Neural crest cell (in vitro differentiated cells): ENCODE results near the gene SLC46A3. TPM values are rescaled to one million over a fixed set of nuclear protein-coding genes. Genes with fewer than 3 reads are reported as not detected.

Experiments
- DNase-seq: peaks from one replicate; pipeline ENCODE4 v3.0.0; 2021; ENCODE audit warnings: low read depth, mixed read lengths, low spot score
- H3K27ac Mint-ChIP-seq: one replicate; pipeline ENCODE4 v1.8.0; 2021; ENCODE audit warnings: mild to moderate bottlenecking, mixed read lengths; ENCODE audit not compliant: unreplicated experiment
- H3K27me3 Mint-ChIP-seq: 2 replicates; pipeline ENCODE4 v1.8.0; 2021; ENCODE audit warnings: low read depth, mild to moderate bottlenecking, mixed read lengths
- H3K36me3 Mint-ChIP-seq: 2 replicates; pipeline ENCODE4 v1.8.0; 2021; ENCODE audit warnings: low read depth, mild to moderate bottlenecking, mixed read lengths
- H3K4me1 Mint-ChIP-seq: 2 replicates; pipeline ENCODE4 v1.8.0; 2021; ENCODE audit warnings: mixed read lengths
- H3K4me3 Mint-ChIP-seq: one replicate; pipeline ENCODE4 v1.8.0; 2021; ENCODE audit warnings: mild to moderate bottlenecking, mixed read lengths
- H3K9me3 Mint-ChIP-seq: 2 replicates; pipeline ENCODE4 v1.8.0; 2021; ENCODE audit warnings: mixed read lengths
- CTCF ChIP-seq: fragments of 200-600 bp; sonication (generic); conservative IDR thresholded peaks from 2 replicates; pipeline ENCODE4 v1.5.0; 2021; ENCODE audit warnings: antibody characterized with exemption, mild to moderate bottlenecking
- total RNA-seq: library from RNA; stranded (reverse); gene quantifications from 2 replicates; pipeline ENCODE4 v1.2.1, GENCODE V29; 2021

The SLC46A3 gene
- total RNA-seq, 1 donor from 2014 or later = 0.75 TPM

GRCh38 chr13:28678809-28679208 is 40.0 kb downstream of the SLC46A3 start:
- no peak for DNase-seq
- peaks cover 3% of the 10 kb centered on the region for H3K36me3 Mint-ChIP-seq
- H3K4me1 Mint-ChIP-seq = no peaks in the 10 kb centered on the region
- no peaks in the 10 kb centered on the region for H3K9me3 Mint-ChIP-seq
- no peak for TF ChIP-seq CTCF
- H3K27ac Mint-ChIP-seq = no peak overlapping the region
- no peaks in the 10 kb centered on the region for H3K27me3 Mint-ChIP-seq
- H3K4me3 Mint-ChIP-seq = no peak overlapping the region

- H3K9me3 Mint-ChIP-seq = no peaks in the 10 kb centered on the region
These were observed 47.5 kb downstream of the SLC46A3 start for GRCh38 chr13:28671126-28671792.

GRCh38 chr13:28666897-28667488 is 51.8 kb downstream of the SLC46A3 start:
- Mint-ChIP-seq H3K4me1 (peaks cover under 1% of the 10 kb centered on the region), H3K36me3 (peaks cover 14% of the 10 kb centered on the region)

More at GRCh38 chr13:28671126-28671792, 47.5 kb downstream of the SLC46A3 start:
- DNase-seq = no peak
- no peak overlapping the region for H3K4me3 Mint-ChIP-seq
- TF ChIP-seq CTCF = no peak
- no peaks in the 10 kb centered on the region for H3K27me3 Mint-ChIP-seq
- H3K36me3 Mint-ChIP-seq = peaks cover 16% of the 10 kb centered on the region
- no peaks in the 10 kb centered on the region for H3K4me1 Mint-ChIP-seq
- H3K27ac Mint-ChIP-seq = no peak overlapping the region

GRCh38 chr13:28659621-28659970 is 59.2 kb downstream of the SLC46A3 start:
- TF ChIP-seq CTCF = no peak
- no peaks in the 10 kb centered on the region for H3K27me3 Mint-ChIP-seq
- peak overlapping the region; percentile 96 for H3K4me3 Mint-ChIP-seq
- H3K27ac Mint-ChIP-seq = peak overlapping the region; percentile 95
- H3K4me1 Mint-ChIP-seq = peaks cover 40% of the 10 kb centered on the region
- H3K9me3 Mint-ChIP-seq = no peaks in the 10 kb centered on the region
- H3K36me3 Mint-ChIP-seq = no peaks in the 10 kb centered on the region
- no peak for DNase-seq

More at GRCh38 chr13:28666897-28667488, 51.8 kb downstream of the SLC46A3 start:
- H3K27me3 Mint-ChIP-seq = no peaks in the 10 kb centered on the region
- no peaks in the 10 kb centered on the region for H3K9me3 Mint-ChIP-seq
- H3K27ac Mint-ChIP-seq = no peak overlapping the region
- TF ChIP-seq CTCF = no peak
- no peak overlapping the region for H3K4me3 Mint-ChIP-seq
- no peak for DNase-seq

GRCh38 chr13:28658796-28659620 is 59.8 kb downstream of the SLC46A3 start, which contains the start of gene POMP:
Gene POMP, plus strand, starts transcription at chr13:28659130. Its CDS starts 55 bp downstream, at chr13:28659185.
- Mint-ChIP-seq H3K4me3 (peak within 1 kb of the TSS; percentile 96), H3K27ac (peak within 1 kb of the TSS; percentile 95), H3K4me1 (peaks cover 40% of the 10 kb centered on the region), H3K27me3 (no peaks in the 10 kb centered on the region), H3K36me3 (no peaks in the 10 kb centered on the region), H3K9me3 (no peaks in the 10 kb centered on the region)
- peak; percentile 80 for DNase-seq
- no peak for TF ChIP-seq CTCF
